ENCODE measurements around the gene OST4. TPM values are rescaled to one million over a fixed set of nuclear protein-coding genes. Genes with fewer than 3 reads are reported as not detected.

Gene OST4
- total RNA-seq, 4 donors from 2014 or later = 92.7 to 320 (median 202) TPM

- Histone ChIP-seq H3K27me3 (no peaks in the 10 kb centered on the region), H3K4me3 (no peak overlapping the region), H3K4me1 (peaks cover 12 to 36% (median 22%) of the 10 kb centered on the region in 4 donors), H3K36me3 (no peaks in the 10 kb centered on the region), H3K9me3 (no peaks in the 10 kb centered on the region), H3K27ac (no peak overlapping the region)
- in situ Hi-C loops (cut with MboI; ENCODE audit: low pct_ligation_motif_present in 1 of 4, low pct_unique_long_range_greater_than_20kb in 1 of 4, low sequenced_read_pairs in 3 of 4) (loop anchor here (10.0 to 25.0 kb wide), 2 partner anchors 123 to 126 kb away; partner anchors contain the start of gene MAPRE3 (in 3 of the 4)), intact Hi-C loops (cut with DNase I; ENCODE audit: low total_unique reads) (loop anchor here (5.0 kb wide), 2 partner anchors 36 to 56 kb away; partner anchors contain the start of genes AGBL5 and TMEM214)
- no peak for DNase-seq
- 86% methylated on average over 5 of the region's 5 CpGs; no CpG with 5 or more reads in 1 of the 2 donors for WGBS, 2 donors (ENCODE audit: low coverage in 1 of 2)
- TF ChIP-seq POLR2AphosphoS5 (IDR thresholded peaks at IDR 0.05) (no peak), POLR2A (IDR thresholded peaks at IDR 0.05) (no peak), EP300 (IDR thresholded peaks at IDR 0.05; ENCODE audit: low read depth) (no peak)
- TF ChIP-seq, protein P1, sequence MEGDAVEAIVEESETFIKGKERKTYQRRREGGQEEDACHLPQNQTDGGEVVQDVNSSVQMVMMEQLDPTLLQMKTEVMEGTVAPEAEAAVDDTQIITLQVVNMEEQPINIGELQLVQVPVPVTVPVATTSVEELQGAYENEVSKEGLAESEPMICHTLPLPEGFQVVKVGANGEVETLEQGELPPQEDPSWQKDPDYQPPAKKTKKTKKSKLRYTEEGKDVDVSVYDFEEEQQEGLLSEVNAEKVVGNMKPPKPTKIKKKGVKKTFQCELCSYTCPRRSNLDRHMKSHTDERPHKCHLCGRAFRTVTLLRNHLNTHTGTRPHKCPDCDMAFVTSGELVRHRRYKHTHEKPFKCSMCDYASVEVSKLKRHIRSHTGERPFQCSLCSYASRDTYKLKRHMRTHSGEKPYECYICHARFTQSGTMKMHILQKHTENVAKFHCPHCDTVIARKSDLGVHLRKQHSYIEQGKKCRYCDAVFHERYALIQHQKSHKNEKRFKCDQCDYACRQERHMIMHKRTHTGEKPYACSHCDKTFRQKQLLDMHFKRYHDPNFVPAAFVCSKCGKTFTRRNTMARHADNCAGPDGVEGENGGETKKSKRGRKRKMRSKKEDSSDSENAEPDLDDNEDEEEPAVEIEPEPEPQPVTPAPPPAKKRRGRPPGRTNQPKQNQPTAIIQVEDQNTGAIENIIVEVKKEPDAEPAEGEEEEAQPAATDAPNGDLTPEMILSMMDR (IDR thresholded peaks at IDR 0.05) = no peak
These were observed 16.5 kb upstream of the OST4 start for GRCh38 chr2:27087823-27088410.

- TF ChIP-seq POLR2AphosphoS5 (IDR thresholded peaks at IDR 0.05) = peak in 2 of 3 donors; percentile 27 to 35
- TF ChIP-seq POLR2A (IDR thresholded peaks at IDR 0.05) = no peak
- 19% methylated on average over 25 of the region's 54 CpGs; no CpG with 5 or more reads in 1 of the 2 donors for WGBS, 2 donors (ENCODE audit: low coverage in 1 of 2)
- no peaks in the 10 kb centered on the region for H3K9me3 ChIP-seq
- H3K27me3 ChIP-seq = no peaks in the 10 kb centered on the region
- peaks cover 18 to 43% (median 27%) of the 10 kb centered on the region in 4 donors for H3K4me1 ChIP-seq
- peak; percentile 77 for DNase-seq
- H3K27ac ChIP-seq = peak within 1 kb of the TSS; percentile 92 to 94 (median 92)
- in situ Hi-C loops (cut with MboI; ENCODE audit: low pct_ligation_motif_present in 1 of 4, low pct_unique_long_range_greater_than_20kb in 1 of 4, low sequenced_read_pairs in 3 of 4) = loop anchor here (10.0 to 25.0 kb wide), 2 partner anchors 122 to 125 kb away; partner anchors contain the start of gene MAPRE3 (in 3 of the 4)
- peak within 1 kb of the TSS; percentile 35 to 72 (median 52) for H3K4me3 ChIP-seq
- intact Hi-C loops (cut with DNase I; ENCODE audit: low total_unique reads) = loop anchor here (5.0 kb wide), 2 partner anchors 35 to 55 kb away; partner anchors contain the start of genes AGBL5 and TMEM214
- no peaks in the 10 kb centered on the region for H3K36me3 ChIP-seq
These were observed 15.5 kb upstream of the OST4 start, which contains the start of gene KHK for GRCh38 chr2:27086724-27087593. TSS of gene KHK (plus strand) at chr2:27086772. CDS start at chr2:27087260, 488 bp downstream.

DNA sequence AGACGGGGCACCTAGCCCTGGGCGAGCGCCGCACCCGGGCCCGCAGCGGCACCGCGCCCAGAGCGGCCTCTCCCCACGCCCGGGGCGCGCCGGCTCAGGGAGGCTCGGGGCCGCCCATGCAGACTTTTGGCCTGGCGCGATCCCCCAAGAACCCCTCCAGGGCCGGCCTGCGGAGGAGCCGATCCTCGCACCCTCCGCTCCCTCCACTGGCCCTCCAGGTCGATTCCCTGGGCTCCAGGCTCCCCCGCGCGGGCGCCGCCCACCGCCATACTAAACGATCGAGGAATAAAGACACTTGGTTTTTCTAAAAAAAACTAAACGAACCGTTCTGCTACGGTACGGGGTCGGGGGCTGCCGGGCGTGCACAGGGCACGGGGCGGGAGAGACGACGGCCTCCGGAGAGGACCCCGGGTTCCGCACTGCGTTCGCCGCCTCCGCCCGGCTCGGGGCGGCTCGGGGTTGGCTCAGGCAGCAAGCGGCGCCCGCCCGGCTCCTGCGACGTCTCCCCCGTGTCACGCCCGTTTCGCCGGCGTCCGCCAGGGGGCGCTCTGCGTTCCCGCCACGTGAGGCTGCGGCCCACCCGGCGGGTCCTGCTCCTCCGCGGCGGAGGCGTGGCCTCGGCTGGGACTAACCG, 14.8 kb upstream of the OST4 start:
- intact Hi-C loops (cut with DNase I; ENCODE audit: low total_unique reads) (loop anchor here (5.0 kb wide), 2 partner anchors 34 to 54 kb away; partner anchors contain the start of genes AGBL5 and TMEM214), in situ Hi-C loops (cut with MboI; ENCODE audit: low pct_ligation_motif_present in 1 of 4, low pct_unique_long_range_greater_than_20kb in 1 of 4, low sequenced_read_pairs in 3 of 4) (loop anchor here (10.0 to 25.0 kb wide), 2 partner anchors 121 to 124 kb away; partner anchors contain the start of gene MAPRE3 (in 3 of the 4))
- WGBS, 2 donors (ENCODE audit: low coverage in 1 of 2) = 0% methylated on average over 65 of the region's 81 CpGs; no CpG with 5 or more reads in 1 of the 2 donors
- Histone ChIP-seq H3K36me3 (no peaks in the 10 kb centered on the region), H3K9me3 (no peaks in the 10 kb centered on the region), H3K4me3 (peak overlapping the region; percentile 35 to 72 (median 52)), H3K27me3 (no peaks in the 10 kb centered on the region), H3K27ac (peak overlapping the region; percentile 92 to 94 (median 92)), H3K4me1 (peaks cover 25 to 51% (median 35%) of the 10 kb centered on the region in 4 donors)
- TF ChIP-seq EP300 (IDR thresholded peaks at IDR 0.05; ENCODE audit: low read depth) (no peak), POLR2AphosphoS5 (IDR thresholded peaks at IDR 0.05) (peak; percentile 73 to 90 (median 88)), POLR2A (IDR thresholded peaks at IDR 0.05) (peak; percentile 75)
- TF ChIP-seq, protein P1 (IDR thresholded peaks at IDR 0.05) = peak; percentile 52 to 95 (median 89)
- peak; percentile 97 for DNase-seq

DNA sequence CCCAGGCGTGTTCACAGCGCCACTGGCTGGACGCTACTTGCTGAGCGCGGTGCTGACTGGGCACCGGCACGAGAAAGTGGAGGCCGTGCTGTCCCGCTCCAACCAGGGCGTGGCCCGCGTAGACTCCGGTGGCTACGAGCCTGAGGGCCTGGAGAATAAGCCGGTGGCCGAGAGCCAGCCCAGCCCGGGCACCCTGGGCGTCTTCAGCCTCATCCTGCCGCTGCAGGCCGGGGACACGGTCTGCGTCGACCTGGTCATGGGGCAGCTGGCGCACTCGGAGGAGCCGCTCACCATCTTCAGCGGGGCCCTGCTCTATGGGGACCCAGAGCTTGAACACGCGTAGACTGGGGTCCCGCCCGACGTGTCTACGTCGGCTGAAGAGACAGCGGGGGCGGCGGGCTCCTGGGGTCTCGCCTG, 14.2 kb upstream of the OST4 start:
- Histone ChIP-seq H3K9me3 (no peaks in the 10 kb centered on the region), H3K36me3 (no peaks in the 10 kb centered on the region), H3K27me3 (no peaks in the 10 kb centered on the region), H3K4me3 (peak overlapping the region; percentile 35 to 72 (median 52)), H3K4me1 (peaks cover 25 to 56% (median 36%) of the 10 kb centered on the region in 4 donors), H3K27ac (peak overlapping the region; percentile 92 to 94 (median 92))
- in situ Hi-C loops (cut with MboI; ENCODE audit: low pct_ligation_motif_present in 1 of 4, low pct_unique_long_range_greater_than_20kb in 1 of 4, low sequenced_read_pairs in 3 of 4) (loop anchor here (10.0 to 25.0 kb wide), 2 partner anchors 121 to 123 kb away; partner anchors contain the start of gene MAPRE3 (in 3 of the 4)), intact Hi-C loops (cut with DNase I; ENCODE audit: low total_unique reads) (loop anchor here (5.0 kb wide), 2 partner anchors 33 to 53 kb away; partner anchors contain the start of genes AGBL5 and TMEM214)
- DNase-seq = peak; percentile 84
- 1% methylated on average over 33 of the region's 38 CpGs; no CpG with 5 or more reads in 1 of the 2 donors for WGBS, 2 donors (ENCODE audit: low coverage in 1 of 2)
- peak; percentile 8 for TF ChIP-seq POLR2A (IDR thresholded peaks at IDR 0.05)
- TF ChIP-seq, protein P1 (IDR thresholded peaks at IDR 0.05) = peak in 3 of 5 experiments; percentile 15 to 37 (median 17)
- TF ChIP-seq EP300 (IDR thresholded peaks at IDR 0.05; ENCODE audit: low read depth) = no peak
- peak; percentile 34 to 66 (median 64) for TF ChIP-seq POLR2AphosphoS5 (IDR thresholded peaks at IDR 0.05)
